Muscle of arm (tissue), 12 donors: ENCODE data around the gene APLN. TPM values are rescaled to one million over a fixed set of nuclear protein-coding genes. Genes with fewer than 3 reads are reported as not detected.
A peak's percentile ranks its signal among the peaks of the same experiment; 100 is the strongest.

Experiments used
- DNase-seq: peaks from one replicate; pipeline ENCODE4 v3.0.0-alpha.2; 2013
- polyA plus RNA-seq, 12 donors: library from polyadenylated mRNA; unstranded; fragments of 120-200 nt; gene quantifications; one replicate each; pipeline ENCODE4 v1.2.1, GENCODE V29; 2013; ENCODE audit not compliant: insufficient read length in 12 of 12

The APLN gene
- polyA plus RNA-seq, 12 donors = 7.6 to 21.9 (median 14.2) TPM; not detected in 1

DNA sequence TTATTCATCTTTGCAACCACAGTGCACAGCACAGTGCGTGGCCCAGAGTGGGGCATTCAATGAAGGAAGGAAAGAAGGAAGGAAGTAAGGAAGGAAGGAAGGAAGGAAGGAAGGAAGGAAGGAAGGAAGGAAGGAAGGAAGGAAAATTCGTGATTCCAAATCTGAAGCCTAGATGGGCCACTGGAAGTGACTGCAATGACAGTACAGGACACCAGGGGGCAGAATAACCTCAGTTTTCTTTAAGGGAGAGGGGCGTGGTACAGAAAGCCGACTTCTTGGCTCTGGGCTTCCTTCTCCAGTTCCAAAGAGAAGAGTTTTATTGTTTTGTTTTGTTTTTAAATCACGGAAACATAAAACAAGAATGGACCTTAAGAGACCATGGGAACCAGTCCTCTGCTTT, 47.8 kb downstream of the APLN start:
- DNase-seq = peak; percentile 77

DNA sequence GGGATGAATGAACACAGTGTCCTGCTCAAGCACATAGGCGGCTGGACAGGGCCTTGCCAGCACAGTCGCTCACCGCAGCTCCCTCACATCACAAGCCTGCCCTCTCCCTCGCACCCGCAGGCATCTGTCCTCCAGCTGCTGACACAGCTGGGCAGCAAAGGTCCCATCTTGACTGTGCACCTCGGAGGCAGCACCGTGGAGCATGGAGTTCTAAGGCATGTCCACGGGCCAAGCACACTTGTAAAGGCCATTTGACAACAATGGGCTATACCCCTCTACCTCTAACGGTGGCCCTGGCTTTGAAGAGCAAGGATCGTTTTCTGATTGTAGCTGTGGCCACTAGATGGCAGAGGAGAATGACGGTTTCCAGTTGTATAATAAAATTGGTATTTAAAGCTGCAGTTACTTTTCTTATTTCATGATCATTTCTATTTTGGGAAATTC, 53.8 kb downstream of the APLN start:
- no peak for DNase-seq

DNA sequence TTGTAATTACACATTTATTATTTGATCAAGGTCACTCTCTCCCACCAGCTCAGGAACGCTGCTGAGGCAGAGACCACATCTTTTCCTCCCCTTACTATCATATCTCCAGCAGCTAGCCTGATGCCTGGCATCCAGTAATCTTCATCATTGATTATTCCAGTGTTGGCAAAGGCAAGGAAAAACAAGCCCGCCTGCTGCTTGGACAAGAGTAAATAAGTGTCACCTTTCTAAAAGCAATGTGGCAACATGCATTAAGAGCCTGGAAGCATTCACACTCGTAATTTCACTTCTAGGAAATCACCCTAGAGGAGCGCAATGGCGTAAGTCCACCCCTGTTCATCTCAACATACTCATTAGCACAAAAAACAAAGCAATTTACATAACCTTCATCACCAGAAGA, 54.8 kb downstream of the APLN start:
- no peak for DNase-seq

DNA sequence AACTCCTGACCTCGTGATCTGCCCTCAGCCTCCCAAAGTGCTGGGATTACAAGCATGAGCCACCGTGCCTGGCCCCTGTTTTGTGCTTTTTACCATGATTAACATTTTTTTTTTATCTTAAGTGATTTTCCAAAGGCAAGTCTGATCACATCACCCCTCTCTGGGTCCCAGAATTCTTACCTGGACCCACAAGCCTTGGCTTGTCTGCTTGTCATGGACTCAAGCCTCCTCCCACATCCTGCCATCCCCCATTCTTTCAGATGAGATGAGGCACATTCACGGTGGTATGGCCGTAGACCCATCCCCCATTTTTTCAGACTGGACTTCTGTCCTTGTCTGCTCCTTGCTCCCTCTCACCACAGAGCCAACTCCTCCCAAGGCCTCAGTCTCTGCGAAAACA, 55.3 kb downstream of the APLN start:
- DNase-seq = no peak

DNA sequence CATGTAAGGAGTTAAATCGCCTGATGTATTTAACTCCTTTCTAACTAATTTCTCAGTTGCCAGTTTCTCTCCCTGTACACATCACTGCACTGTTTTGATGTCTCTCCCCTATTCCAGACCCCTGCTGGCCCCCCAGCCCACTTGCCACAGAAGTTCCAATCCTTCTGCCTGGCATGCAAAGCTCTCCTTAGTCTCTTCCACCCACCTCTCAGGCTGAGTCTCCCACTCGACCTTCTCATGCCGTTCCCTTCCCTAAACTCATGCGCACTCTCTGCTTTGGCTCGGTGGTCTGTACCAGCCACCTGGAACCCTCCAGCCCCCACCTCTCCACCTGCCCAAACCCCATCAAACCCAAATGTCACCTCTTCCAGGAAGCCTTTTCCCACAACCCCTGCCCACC, 56.9 kb downstream of the APLN start:
- DNase-seq = no peak

DNA sequence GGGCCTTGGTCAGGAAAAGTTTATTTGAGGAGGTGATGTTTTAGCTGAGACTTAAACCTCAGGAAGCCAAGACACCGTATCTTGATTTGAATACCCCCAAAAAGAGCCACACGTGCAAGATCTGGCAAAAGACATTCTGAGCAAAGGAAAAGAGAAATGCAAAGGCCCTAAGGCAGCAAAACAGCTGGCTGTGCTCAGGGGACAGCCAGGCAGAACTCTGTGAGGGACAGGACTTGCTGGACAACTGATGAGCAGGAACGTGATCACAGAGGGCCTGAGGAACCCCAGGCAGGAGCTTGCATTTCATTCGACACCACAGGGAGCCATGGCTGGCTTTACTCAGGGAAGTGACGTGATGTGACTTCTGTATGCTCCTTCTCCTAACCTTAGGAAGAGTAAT, 58.7 kb downstream of the APLN start:
- DNase-seq = no peak

Other genes with a start within 250 kb of the APLN start
- gene SMARCA1, start 131.5 kb downstream of the APLN start, polyA plus RNA-seq = 10 to 100 TPM in 11 of 12 donors, not detected in 1; 78.7 to 100.0 (median 92.2) TPM
- gene OCRL, start 114.7 kb downstream of the APLN start, polyA plus RNA-seq = 10 to 100 TPM in 10 of 12 donors, 1 to 10 TPM in 1, not detected in 1; 10.0 to 18.2 (median 14.2) TPM
- 10 to 100 TPM in 1 of 12 donors, 1 to 10 TPM in 10, not detected in 1; 2.7 to 44.5 (median 3.9) TPM for gene XPNPEP2, start 84.0 kb upstream of the APLN start, polyA plus RNA-seq
- 1 to 10 TPM in 10 of 12 donors, not detected in 2; 1.7 to 8.8 (median 2.4) TPM for gene SASH3, start 125.0 kb upstream of the APLN start, polyA plus RNA-seq
- 10 to 100 TPM in 11 of 12 donors, not detected in 1; 28.6 to 50.0 (median 32.7) TPM for gene ZDHHC9, start 188.9 kb upstream of the APLN start, polyA plus RNA-seq